HCT116 (cell line): Measurements from ENCODE around the gene TRPM8. TPM values are rescaled to one million over a fixed set of nuclear protein-coding genes. Genes with fewer than 3 reads are reported as not detected.

Experiments used
- ATAC-seq: fragments of 200-7000 bp; cut with Tn5 transposase; 2 replicates; pipeline ENCODE4 v1.9.1; 2020; ENCODE audit warnings: mild to moderate bottlenecking, moderate library complexity
- BruUV-seq: library from RNA; stranded (reverse); fragments of 400-500 nt; replicated peaks from 2 replicates; lab custom pipeline; 2021; lab: Mats Ljungman, UMichigan
- CTCF ChIA-PET: fragments of 300-600 bp; sonication (Branson Sonifier 250); formaldehyde crosslinking; loops from one replicate; lab custom pipeline; 2021; ENCODE audit warnings: antibody characterized with exemption; lab: Charles Lee
- POLR2A ChIA-PET: fragments of 300-600, 350-600 bp; sonication (Branson Sonifier 250); formaldehyde crosslinking; loops from one replicate; lab custom pipeline; 2021; ENCODE audit warnings: antibody characterized with exemption; lab: Charles Lee
- RAD21 ChIA-PET, 2 experiments: fragments of 300-600 bp; sonication (Branson Sonifier 250); formaldehyde crosslinking; loops; one replicate each; lab custom pipeline; 2023; ENCODE audit warnings: low total read pairs in 2 of 2; ENCODE audit not compliant: uncharacterized antibody in 2 of 2, unreplicated experiment in 2 of 2, low non-redundant PET in 1 of 2; lab: Charles Lee
- DNase-seq: peaks from one replicate; pipeline ENCODE4 v3.0.0-alpha.2; 2010; ENCODE audit warnings: low read depth, low spot score
- H2AFZ ChIP-seq: fragments of 200-600 bp; shearing (Covaris generic), sonication (generic); 2 replicates; pipeline ENCODE4 v1.6.1; 2017; ENCODE audit warnings: low read depth, mixed run types, mixed read lengths, antibody characterized with exemption, low read length; ENCODE audit not compliant: poor library complexity, severe bottlenecking
- H3K27ac ChIP-seq: 2 replicates; pipeline ENCODE4 v1.5.1; 2012; ENCODE audit warnings: low read depth, low read length
- H3K27me3 ChIP-seq: fragments of 200-600 bp; sonication (generic); 2 replicates; pipeline ENCODE4 v1.6.1; 2016; ENCODE audit warnings: mixed run types, low read length, mixed read lengths; ENCODE audit not compliant: insufficient read depth
- H3K36me3 ChIP-seq, 2 experiments: fragments of 200-500 bp in 1 of 2; fragments of 200-600 bp in 1 of 2; sonication (Bioruptor generic) in 1 of 2; sonication (generic) in 1 of 2; 2 replicates each; pipeline versions ENCODE4 v1.5.1 to v1.6.1; 2014 to 2016; ENCODE audit warnings: low read length in 2 of 2, inconsistent platforms in 1 of 2, mixed read lengths in 1 of 2, mixed run types in 1 of 2; ENCODE audit not compliant: insufficient read depth in 2 of 2, control insufficient read depth in 1 of 2
- H3K4me1 ChIP-seq, 2 experiments: fragments of 200-600 bp in 1 of 2; sonication (generic) in 1 of 2; 2 replicates each; pipeline versions ENCODE4 v1.5.1 to v1.6.1; 2012 to 2017; ENCODE audit warnings: low read length in 2 of 2, inconsistent platforms in 1 of 2, mild to moderate bottlenecking in 1 of 2, mixed read lengths in 1 of 2, mixed run types in 1 of 2, moderate library complexity in 1 of 2; ENCODE audit not compliant: insufficient read depth in 2 of 2, control insufficient read depth in 1 of 2
- H3K4me2 ChIP-seq: fragments of 200-600 bp; sonication (generic); 2 replicates; pipeline ENCODE4 v1.6.1; 2017; ENCODE audit warnings: mixed run types, low read length, mixed read lengths
- H3K4me3 ChIP-seq, 2 experiments: fragments of 200-600 bp in 1 of 2; sonication (generic) in 1 of 2; replicated peaks in 1 of 2; 2 replicates each; pipeline ENCODE4 v1.5.1; 2011 to 2016; ENCODE audit warnings: low read length in 2 of 2, control low read depth in 1 of 2, low read depth in 1 of 2, mild to moderate bottlenecking in 1 of 2, mixed read lengths in 1 of 2, mixed run types in 1 of 2
- H3K79me2 ChIP-seq: fragments of 200-600 bp; sonication (generic); 2 replicates; pipeline ENCODE4 v1.6.1; 2017; ENCODE audit warnings: mild to moderate bottlenecking, mixed run types, low read length, moderate library complexity, mixed read lengths; ENCODE audit not compliant: insufficient read depth
- H3K9ac ChIP-seq: fragments of 200-600 bp; sonication (generic); 2 replicates; pipeline ENCODE4 v1.6.1; 2016; ENCODE audit warnings: low read length, mixed read lengths
- H3K9me2 ChIP-seq: fragments of 200-600 bp; sonication (generic), shearing (Covaris generic); 2 replicates; pipeline ENCODE4 v1.6.1; 2017; ENCODE audit warnings: mixed run types, mild to moderate bottlenecking, moderate library complexity; ENCODE audit not compliant: insufficient read depth
- H3K9me3 ChIP-seq, 2 experiments: fragments of 200-500 bp in 1 of 2; fragments of 200-600 bp in 1 of 2; sonication (Bioruptor generic) in 1 of 2; sonication (generic) in 1 of 2; 2 replicates each; pipeline ENCODE4 v1.6.1; 2014 to 2017; ENCODE audit warnings: low read length in 2 of 2, mixed read lengths in 2 of 2, inconsistent platforms in 1 of 2, low read depth in 1 of 2, mild to moderate bottlenecking in 1 of 2, mixed run types in 1 of 2, moderate library complexity in 1 of 2; ENCODE audit not compliant: control insufficient read depth in 1 of 2, insufficient read depth in 1 of 2
- H4K20me1 ChIP-seq: fragments of 200-600 bp; sonication (generic), shearing (Covaris generic); 2 replicates; pipeline ENCODE4 v1.6.1; 2017; ENCODE audit warnings: mixed run types, mild to moderate bottlenecking, moderate library complexity; ENCODE audit not compliant: insufficient read depth
- ATF3 ChIP-seq: IDR thresholded peaks from 2 replicates; pipeline ENCODE4 v1.6.1; 2012
- CBX3 ChIP-seq: IDR thresholded peaks from 2 replicates; pipeline ENCODE4 v1.6.1; 2012; ENCODE audit warnings: low read depth
- ELF1 ChIP-seq: IDR thresholded peaks from 2 replicates; pipeline ENCODE4 v1.6.1; 2012; ENCODE audit warnings: low read depth, borderline replicate concordance
- EZH2 ChIP-seq: fragments of 200-600 bp; sonication (generic); IDR thresholded peaks from 2 replicates; pipeline ENCODE4 v1.6.1; 2017; ENCODE audit warnings: antibody characterized with exemption, mixed run types
- FOSL1 ChIP-seq: IDR thresholded peaks from 2 replicates; pipeline ENCODE4 v1.6.1; 2012; ENCODE audit warnings: low read depth
- JUND ChIP-seq: IDR thresholded peaks from 2 replicates; pipeline ENCODE4 v1.6.1; 2012
- POLR2A ChIP-seq: IDR thresholded peaks from 2 replicates; pipeline ENCODE4 v1.7.0; 2011; ENCODE audit warnings: borderline replicate concordance; ENCODE audit not compliant: insufficient read depth, insufficient read length; ENCODE audit errors: extremely low read depth
- POLR2AphosphoS5 ChIP-seq: IDR thresholded peaks from 2 replicates; pipeline ENCODE4 v1.6.1; 2011; ENCODE audit warnings: mild to moderate bottlenecking, low read depth, low read length, moderate library complexity
- RAD21 ChIP-seq: IDR thresholded peaks from 2 replicates; pipeline ENCODE4 v1.6.1; 2012; ENCODE audit warnings: low read depth, mild to moderate bottlenecking
- REST ChIP-seq: IDR thresholded peaks from 2 replicates; pipeline ENCODE4 v1.6.1; 2012; ENCODE audit warnings: low read depth
- SIN3A ChIP-seq: IDR thresholded peaks from 2 replicates; pipeline ENCODE4 v1.6.1; 2012; ENCODE audit warnings: low read depth
- SP1 ChIP-seq: IDR thresholded peaks from 2 replicates; pipeline ENCODE4 v1.6.1; 2012; ENCODE audit warnings: low read depth
- SRF ChIP-seq: IDR thresholded peaks from 2 replicates; pipeline ENCODE4 v1.6.1; 2012; ENCODE audit warnings: low read depth
- TCF7L2 ChIP-seq: IDR thresholded peaks from 2 replicates; pipeline ENCODE4 v1.7.0; 2011; ENCODE audit warnings: borderline replicate concordance, inconsistent platforms; ENCODE audit not compliant: insufficient read depth, insufficient read length; ENCODE audit errors: extremely low read depth
- YY1 ChIP-seq: IDR thresholded peaks from 2 replicates; pipeline ENCODE4 v1.6.1; 2011; ENCODE audit warnings: low read length, low read depth, moderate library complexity, mild to moderate bottlenecking; ENCODE audit not compliant: insufficient replicate concordance; ENCODE audit errors: extremely low read depth
- ZBTB33 ChIP-seq: IDR thresholded peaks from 2 replicates; pipeline ENCODE4 v1.6.1; 2011; ENCODE audit warnings: mild to moderate bottlenecking, low read length, moderate library complexity; ENCODE audit not compliant: insufficient replicate concordance; ENCODE audit errors: extremely low read depth
- ZNF274 ChIP-seq: fragments of 200-500 bp; sonication (Bioruptor generic); IDR thresholded peaks from 2 replicates; pipeline ENCODE4 v1.6.1; 2014; ENCODE audit warnings: mild to moderate bottlenecking, low read depth, low read length, inconsistent platforms
- intact Hi-C: fragments of 100-400 bp; cut with micrococcal nuclease; formaldehyde crosslinking; loops from 2 replicates; pipeline ENCODE4 v1.10.0; 2022
- total RNA-seq: library from RNA; stranded (reverse); gene quantifications from one replicate; pipeline ENCODE4 v1.2.1, GENCODE V29; 2021; ENCODE audit not compliant: unreplicated experiment
- TF ChIP-seq, protein P1 (sequence below): IDR thresholded peaks from 2 replicates; pipeline ENCODE4 v1.6.1; 2012
- TF ChIP-seq, protein P2 (sequence below), 3 experiments: fragments of 200-600 bp in 1 of 3; sonication (generic) in 1 of 3; IDR thresholded peaks in 2 of 3; conservative IDR thresholded peaks in 1 of 3; 2 replicates each; pipeline ENCODE4 v1.5.1; 2012 to 2017; ENCODE audit warnings: low read depth in 2 of 3, low read length in 2 of 3, antibody characterized with exemption in 1 of 3, borderline replicate concordance in 1 of 3, control low read depth in 1 of 3, mild to moderate bottlenecking in 1 of 3, mixed read lengths in 1 of 3, mixed run types in 1 of 3, moderate library complexity in 1 of 3; ENCODE audit not compliant: insufficient read depth in 1 of 3

The TRPM8 gene
- total RNA-seq, 1 experiment from 2014 or later = 0.39 TPM

DNA sequence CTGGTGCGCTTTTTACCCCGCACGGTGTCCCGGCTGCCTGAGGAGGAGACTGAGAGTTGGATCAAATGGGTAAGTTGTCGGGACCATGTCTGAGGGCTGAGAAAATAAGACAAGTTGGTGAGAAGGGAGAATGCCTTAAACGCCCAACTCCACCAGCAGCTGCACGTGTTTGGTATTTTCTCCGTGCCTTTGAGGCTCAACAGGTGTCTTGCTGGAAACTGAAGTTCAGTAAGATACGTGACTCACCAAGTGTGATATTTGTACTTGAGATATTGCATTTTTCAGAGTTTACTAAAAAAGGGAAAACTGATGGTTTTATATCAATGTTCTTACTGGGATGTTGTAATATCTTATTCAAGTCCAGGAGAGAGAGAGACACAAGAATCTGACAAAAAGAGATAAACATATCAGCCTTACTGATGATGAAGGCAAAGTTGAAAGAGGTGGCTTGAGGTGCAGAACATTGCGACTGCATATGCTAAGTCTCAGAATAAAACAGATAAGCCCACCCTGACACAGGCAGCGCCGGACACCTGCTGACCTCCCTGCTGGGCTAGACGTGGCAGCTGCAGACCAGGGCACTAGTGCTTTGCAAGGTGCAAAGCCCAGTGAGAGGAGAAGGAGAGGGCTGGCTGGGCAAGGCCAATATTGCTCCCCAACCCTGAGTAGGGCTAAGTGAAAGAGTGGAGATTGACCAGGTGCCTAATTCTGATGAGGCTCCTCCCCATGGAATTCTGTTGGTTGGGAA is 33.1 kb downstream of the TRPM8 start:
- peaks cover 12% of the 10 kb centered on the region; the same call in 1 of the 2 replicates for H3K27me3 ChIP-seq

More for the DNA sequence above, 33.1 kb downstream of the TRPM8 start:
- H3K4me1 ChIP-seq = no peaks in the 10 kb centered on the region
- no peak overlapping the region for H3K9ac ChIP-seq
- BruUV-seq = no TSS peak
- H3K9me3 ChIP-seq = no peaks in the 10 kb centered on the region
- ChIA-PET POLR2A (no interaction called here), RAD21 (no interaction called here), CTCF (interaction anchor here (1.1 kb wide), 1 partner anchor 22 kb away, joined by 3 read pairs; no protein-coding TSS in a partner anchor)
- no peak overlapping the region for H3K4me2 ChIP-seq
- no peaks in the 10 kb centered on the region for H3K36me3 ChIP-seq
- no peak overlapping the region for H3K4me3 ChIP-seq
- TF ChIP-seq CBX3 = no peak
- TF ChIP-seq FOSL1 = no peak
- TF ChIP-seq, protein P1, sequence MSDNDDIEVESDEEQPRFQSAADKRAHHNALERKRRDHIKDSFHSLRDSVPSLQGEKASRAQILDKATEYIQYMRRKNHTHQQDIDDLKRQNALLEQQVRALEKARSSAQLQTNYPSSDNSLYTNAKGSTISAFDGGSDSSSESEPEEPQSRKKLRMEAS = no peak
- TF ChIP-seq, protein P2, sequence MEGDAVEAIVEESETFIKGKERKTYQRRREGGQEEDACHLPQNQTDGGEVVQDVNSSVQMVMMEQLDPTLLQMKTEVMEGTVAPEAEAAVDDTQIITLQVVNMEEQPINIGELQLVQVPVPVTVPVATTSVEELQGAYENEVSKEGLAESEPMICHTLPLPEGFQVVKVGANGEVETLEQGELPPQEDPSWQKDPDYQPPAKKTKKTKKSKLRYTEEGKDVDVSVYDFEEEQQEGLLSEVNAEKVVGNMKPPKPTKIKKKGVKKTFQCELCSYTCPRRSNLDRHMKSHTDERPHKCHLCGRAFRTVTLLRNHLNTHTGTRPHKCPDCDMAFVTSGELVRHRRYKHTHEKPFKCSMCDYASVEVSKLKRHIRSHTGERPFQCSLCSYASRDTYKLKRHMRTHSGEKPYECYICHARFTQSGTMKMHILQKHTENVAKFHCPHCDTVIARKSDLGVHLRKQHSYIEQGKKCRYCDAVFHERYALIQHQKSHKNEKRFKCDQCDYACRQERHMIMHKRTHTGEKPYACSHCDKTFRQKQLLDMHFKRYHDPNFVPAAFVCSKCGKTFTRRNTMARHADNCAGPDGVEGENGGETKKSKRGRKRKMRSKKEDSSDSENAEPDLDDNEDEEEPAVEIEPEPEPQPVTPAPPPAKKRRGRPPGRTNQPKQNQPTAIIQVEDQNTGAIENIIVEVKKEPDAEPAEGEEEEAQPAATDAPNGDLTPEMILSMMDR (IDR thresholded peaks at IDR 0.05 in 2 of 3, conservative IDR thresholded peaks at IDR 0.05 in 1 of 3; ENCODE audit: borderline replicate concordance in 1 of 3, insufficient read depth in 1 of 3, low read depth in 2 of 3, low read length in 2 of 3) = no peak
- TF ChIP-seq SP1 = no peak
- TF ChIP-seq ATF3 = no peak
- no peak for TF ChIP-seq SRF
- no peak for TF ChIP-seq POLR2A
- no peak for TF ChIP-seq ELF1
- no peak for TF ChIP-seq TCF7L2
- no peak for TF ChIP-seq YY1
- TF ChIP-seq ZNF274 = no peak
- TF ChIP-seq RAD21 = no peak
- no peak for TF ChIP-seq POLR2AphosphoS5
- no peak for TF ChIP-seq ZBTB33
- TF ChIP-seq JUND = no peak
- no peak for TF ChIP-seq SIN3A
- no peak for TF ChIP-seq EZH2
- no peak for TF ChIP-seq REST
- no peak for ATAC-seq
- no peaks in the 10 kb centered on the region for H3K9me2 ChIP-seq
- no peaks in the 10 kb centered on the region for H3K79me2 ChIP-seq
- intact Hi-C loops = no loop called here
- DNase-seq = no peak
- no peak overlapping the region for H3K27ac ChIP-seq
- no peaks in the 10 kb centered on the region for H4K20me1 ChIP-seq
- H2AFZ ChIP-seq = no peak overlapping the region
